ENCODE measurements around the gene C3.

The C3 gene

GRCh38 chr19:6738787-6739389 lies 18.4 kb upstream of the C3 start:
- peak; percentile 57 for DNase-seq (ENCODE audit: low read depth)
- peak overlapping the region; percentile 50 for H3K4me3 ChIP-seq (ENCODE audit: low read depth, low read length)
- TF ChIP-seq CTCF (IDR thresholded peaks at IDR 0.05; ENCODE audit: insufficient read depth, low read depth, low read length, missing control alignments), result no peak

- H3K4me3 ChIP-seq (ENCODE audit: low read depth, low read length), result peak overlapping the region; percentile 50
- peak; percentile 91 for DNase-seq (ENCODE audit: low read depth)
- peak; percentile 79 for TF ChIP-seq CTCF (IDR thresholded peaks at IDR 0.05; ENCODE audit: insufficient read depth, low read depth, low read length, missing control alignments)
Observed at GRCh38 chr19:6737873-6738786, 17.7 kb upstream of the C3 start.

- no peak for TF ChIP-seq CTCF (IDR thresholded peaks at IDR 0.05; ENCODE audit: insufficient read depth, low read depth, low read length, missing control alignments)
- DNase-seq (ENCODE audit: low read depth), result peak; percentile 100
- peak within 1 kb of the TSS; percentile 67 for H3K4me3 ChIP-seq (ENCODE audit: low read depth, low read length)
Observed at GRCh38 chr19:6737284-6737872, 16.9 kb upstream of the C3 start, which contains the start of gene GPR108. Gene GPR108 (minus strand): TSS chr19:6737580. CDS start chr19:6737576, 4 bp downstream.

GRCh38 chr19:6736917-6737283 lies 16.4 kb upstream of the C3 start:
- peak overlapping the region; percentile 67 for H3K4me3 ChIP-seq (ENCODE audit: low read depth, low read length)
- TF ChIP-seq CTCF (IDR thresholded peaks at IDR 0.05; ENCODE audit: insufficient read depth, low read depth, low read length, missing control alignments), result no peak
- DNase-seq (ENCODE audit: low read depth), result no peak

GRCh38 chr19:6736169-6736916 lies 15.9 kb upstream of the C3 start:
- peak overlapping the region; percentile 67 for H3K4me3 ChIP-seq (ENCODE audit: low read depth, low read length)
- DNase-seq (ENCODE audit: low read depth), result peak; percentile 92
- peak; percentile 76 for TF ChIP-seq CTCF (IDR thresholded peaks at IDR 0.05; ENCODE audit: insufficient read depth, low read depth, low read length, missing control alignments)

GRCh38 chr19:6735181-6735911 lies 14.9 kb upstream of the C3 start:
- H3K4me3 ChIP-seq (ENCODE audit: low read depth, low read length), result peak overlapping the region; percentile 67
- DNase-seq (ENCODE audit: low read depth), result no peak

More at GRCh38 chr19:6735181-6735911, 14.9 kb upstream of the C3 start:
- no peak for TF ChIP-seq CTCF (IDR thresholded peaks at IDR 0.05; ENCODE audit: insufficient read depth, low read depth, low read length, missing control alignments)

All from GM12865 (cell line).